Hepatocyte (in vitro differentiated cells): ENCODE data around the gene HSCB.

Source experiments
- EZH2 ChIP-seq: fragments of 200-600 bp; sonication (generic); IDR thresholded peaks from 2 replicates; pipeline ENCODE4 v1.6.1; 2016; ENCODE audit warnings: antibody characterized with exemption, mild to moderate bottlenecking, borderline replicate concordance
- EZH2phosphoT487 ChIP-seq: fragments of 200-600 bp; sonication (generic); IDR thresholded peaks from one replicate; pipeline ENCODE4 v1.6.1; 2018; ENCODE audit warnings: antibody characterized with exemption, mild to moderate bottlenecking, low read depth, moderate library complexity; ENCODE audit not compliant: unreplicated experiment, severe bottlenecking
- TF ChIP-seq, protein P1 (sequence below): fragments of 200-600 bp; sonication (generic); IDR thresholded peaks from 2 replicates; pipeline ENCODE4 v1.5.1; 2016; ENCODE audit warnings: antibody characterized with exemption, mild to moderate bottlenecking; ENCODE audit not compliant: poor library complexity

DNA sequence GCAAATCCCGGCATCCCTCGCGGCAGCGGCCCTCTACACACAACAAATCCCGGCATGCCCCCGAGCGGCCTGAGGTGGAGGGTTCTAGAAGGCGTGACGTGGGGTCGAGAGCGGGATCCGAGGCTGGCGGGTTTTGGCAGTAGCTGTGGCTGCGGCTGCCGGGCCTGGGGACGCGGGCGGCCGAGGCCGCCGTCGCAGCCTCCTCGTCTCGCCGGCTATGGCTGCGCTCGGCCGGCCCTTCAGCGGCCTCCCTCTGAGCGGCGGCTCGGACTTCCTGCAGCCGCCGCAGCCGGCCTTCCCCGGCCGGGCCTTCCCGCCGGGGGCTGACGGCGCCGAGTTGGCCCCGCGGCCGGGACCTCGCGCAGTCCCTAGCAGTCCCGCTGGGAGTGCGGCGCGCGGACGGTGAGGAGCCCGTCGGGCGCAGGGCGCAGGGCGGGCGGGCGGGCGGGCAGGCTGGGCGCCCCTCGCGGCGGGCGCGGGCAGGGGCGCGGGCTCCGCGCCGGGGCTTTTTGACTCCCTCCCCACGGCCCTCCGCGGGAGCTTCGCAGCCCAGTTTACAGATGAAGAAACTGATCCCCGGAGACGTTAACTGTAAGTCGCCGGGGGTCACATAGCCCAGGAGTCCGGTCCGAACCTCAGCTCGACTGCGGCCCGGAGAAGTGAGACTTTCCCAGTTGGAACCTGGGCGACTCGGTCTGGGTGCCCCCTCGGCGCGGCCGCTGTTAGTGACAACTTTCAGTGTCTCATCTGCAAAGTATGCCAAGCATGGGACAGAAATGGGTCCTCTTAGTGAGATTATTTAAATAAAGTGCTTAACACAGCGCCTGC, 31.0 kb downstream of the HSCB start, which contains the start of gene CCDC117:
- no peak for TF ChIP-seq EZH2
- TF ChIP-seq, protein P1, sequence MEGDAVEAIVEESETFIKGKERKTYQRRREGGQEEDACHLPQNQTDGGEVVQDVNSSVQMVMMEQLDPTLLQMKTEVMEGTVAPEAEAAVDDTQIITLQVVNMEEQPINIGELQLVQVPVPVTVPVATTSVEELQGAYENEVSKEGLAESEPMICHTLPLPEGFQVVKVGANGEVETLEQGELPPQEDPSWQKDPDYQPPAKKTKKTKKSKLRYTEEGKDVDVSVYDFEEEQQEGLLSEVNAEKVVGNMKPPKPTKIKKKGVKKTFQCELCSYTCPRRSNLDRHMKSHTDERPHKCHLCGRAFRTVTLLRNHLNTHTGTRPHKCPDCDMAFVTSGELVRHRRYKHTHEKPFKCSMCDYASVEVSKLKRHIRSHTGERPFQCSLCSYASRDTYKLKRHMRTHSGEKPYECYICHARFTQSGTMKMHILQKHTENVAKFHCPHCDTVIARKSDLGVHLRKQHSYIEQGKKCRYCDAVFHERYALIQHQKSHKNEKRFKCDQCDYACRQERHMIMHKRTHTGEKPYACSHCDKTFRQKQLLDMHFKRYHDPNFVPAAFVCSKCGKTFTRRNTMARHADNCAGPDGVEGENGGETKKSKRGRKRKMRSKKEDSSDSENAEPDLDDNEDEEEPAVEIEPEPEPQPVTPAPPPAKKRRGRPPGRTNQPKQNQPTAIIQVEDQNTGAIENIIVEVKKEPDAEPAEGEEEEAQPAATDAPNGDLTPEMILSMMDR: peak; percentile 12
- TF ChIP-seq EZH2phosphoT487: no peak
